GM21717 (cell line): ENCODE measurements around the gene AGAP1.
"Not testable (repeated sequence)": the region's sequence is repeated elsewhere in the genome, so short reads cannot be mapped to it uniquely, and the experiment has no call there.

Source experiments
- ATAC-seq: cut with Tn5 transposase; IDR thresholded peaks from one replicate; pipeline ENCODE4 v1.9.1; 2021; ENCODE audit warnings: mild to moderate bottlenecking, moderate library complexity; ENCODE audit not compliant: unreplicated experiment

Gene AGAP1

DNA sequence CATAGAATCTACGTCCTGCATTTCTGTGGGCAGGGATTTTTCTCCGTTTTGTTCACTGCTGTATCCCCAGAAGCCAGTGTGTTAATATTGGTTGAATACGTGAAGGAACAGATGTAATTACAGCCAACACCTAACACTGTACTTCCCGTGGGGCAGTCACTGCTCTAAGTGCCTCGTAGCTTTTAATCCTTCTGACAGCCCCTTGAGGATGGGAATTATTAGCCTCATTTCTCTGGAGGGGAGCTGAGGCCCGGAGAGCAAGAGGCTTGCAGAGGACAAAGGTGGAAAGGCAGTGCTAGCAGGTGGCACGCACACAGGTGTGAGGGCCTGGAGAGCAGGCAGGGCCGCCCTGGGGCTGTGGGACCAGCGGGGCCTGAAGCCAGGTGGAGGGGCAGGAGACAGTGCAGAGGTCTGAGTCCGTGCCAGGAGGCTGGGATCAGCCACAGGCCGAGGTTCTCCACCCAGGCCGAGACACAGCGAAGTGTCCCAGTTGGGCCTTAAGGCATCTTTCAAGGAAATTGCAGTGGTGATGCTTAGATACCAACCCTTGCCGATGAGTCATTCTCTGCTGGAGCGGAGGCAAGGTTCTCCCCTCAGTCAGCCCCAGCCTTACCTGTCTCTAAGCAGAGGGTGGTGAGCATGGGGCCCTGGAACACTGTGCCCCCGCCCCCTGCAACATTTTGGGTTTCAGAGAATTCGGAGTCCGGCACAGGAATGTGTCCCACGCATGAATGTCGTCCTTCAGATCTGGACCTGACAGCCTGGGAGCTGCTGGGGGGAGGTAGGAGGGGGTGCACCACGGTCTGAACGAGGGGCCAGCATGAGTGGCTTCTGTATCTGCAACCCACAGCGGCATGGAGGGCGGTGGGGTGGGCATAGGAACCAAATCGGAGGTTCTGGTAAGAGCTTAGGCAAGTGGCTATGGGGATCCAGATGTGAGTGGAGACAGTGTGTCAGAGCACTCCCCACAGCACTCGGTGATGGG, 551.7 kb downstream of the AGAP1 start:
- no peak for ATAC-seq

DNA sequence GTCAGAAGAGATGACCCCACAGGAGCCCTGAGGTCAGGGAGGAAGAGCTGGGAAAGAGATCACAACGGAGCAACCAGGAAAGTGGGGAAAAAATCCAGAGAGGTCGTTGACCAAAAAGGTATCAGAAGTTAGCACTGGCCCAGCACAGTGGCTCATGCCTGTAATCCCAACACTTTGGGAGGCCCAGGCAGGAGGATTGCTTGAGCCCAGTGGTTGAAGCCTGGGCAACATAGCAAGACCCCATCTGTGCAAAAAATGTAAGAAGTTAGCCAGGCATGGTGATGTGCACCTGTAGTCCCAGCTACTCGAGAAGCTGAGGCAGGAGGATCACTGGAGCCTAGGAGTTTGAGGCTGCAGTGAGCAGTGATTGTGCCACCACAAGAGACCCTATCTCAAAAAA, 552.9 kb downstream of the AGAP1 start:
- ATAC-seq: no peak

DNA sequence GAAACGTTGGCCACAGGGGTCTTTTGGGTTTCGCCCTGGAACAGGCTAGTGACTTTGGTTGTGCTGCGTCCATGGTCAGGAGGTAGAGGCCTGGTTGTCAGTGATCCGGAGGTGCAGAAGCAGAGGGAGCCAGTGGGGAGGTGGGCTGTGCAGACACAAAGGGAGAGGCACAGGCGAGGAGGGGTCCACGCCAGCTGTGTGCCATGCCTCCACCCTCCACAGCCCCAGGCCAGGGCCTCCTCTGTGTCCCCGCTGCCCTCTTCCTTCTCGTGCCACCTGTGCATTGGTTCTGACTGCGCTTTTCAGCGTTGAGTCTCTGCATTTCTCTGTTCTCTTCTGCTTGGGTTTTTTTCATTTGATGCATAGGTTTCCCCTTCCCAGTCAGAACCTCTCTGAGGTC, 553.3 kb downstream of the AGAP1 start:
- no peak for ATAC-seq

DNA sequence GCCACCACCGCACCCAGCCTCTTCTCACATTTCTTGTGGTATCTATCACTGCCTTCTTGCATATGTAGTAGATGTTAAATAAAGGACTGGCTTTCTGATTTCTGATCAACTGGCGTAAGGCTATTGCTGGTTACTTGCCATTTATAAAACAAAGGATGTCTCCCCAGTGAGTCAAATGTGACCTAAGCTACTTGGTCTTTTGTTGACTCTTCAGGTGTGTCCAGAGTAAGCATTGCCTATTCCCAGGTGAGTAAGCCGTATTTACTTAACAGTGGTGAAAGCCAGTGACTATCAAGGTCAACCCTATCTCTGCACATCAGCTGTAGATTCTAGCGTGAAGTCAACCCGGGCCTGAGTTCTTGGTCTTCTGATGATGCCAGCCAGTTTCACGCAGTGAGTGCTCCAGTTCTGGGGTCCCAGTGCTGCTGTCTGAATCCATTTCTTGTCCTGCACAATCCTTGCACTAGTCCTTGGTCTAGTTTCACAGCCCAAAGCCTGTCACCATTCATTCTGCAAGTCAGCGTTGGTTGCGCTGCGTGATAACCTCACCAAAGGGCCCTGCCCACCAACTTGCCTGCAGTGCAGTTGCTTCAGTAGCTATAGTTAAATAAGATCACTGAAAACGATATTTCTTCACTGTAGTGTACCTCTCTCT, 554.2 kb downstream of the AGAP1 start:
- no peak for ATAC-seq

DNA sequence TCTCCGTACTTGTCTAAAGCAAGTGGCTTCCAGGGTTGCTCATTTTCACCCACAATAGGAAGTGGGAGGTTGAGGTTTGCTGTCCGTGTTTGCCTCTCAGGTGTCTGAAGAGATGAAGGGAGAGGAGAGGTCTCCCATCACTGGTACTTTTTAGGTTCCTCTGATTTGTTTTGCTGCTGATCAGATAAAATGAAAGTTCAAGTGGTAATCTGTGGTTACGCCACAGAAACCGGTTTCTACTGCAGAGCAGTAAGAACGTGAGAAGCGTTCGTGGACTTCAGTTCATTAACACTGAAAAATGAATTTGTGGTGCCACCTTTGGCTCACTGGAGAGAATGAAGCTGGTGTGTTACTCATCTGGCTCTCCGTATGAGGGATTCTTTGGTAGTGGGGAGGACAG, 556.1 kb downstream of the AGAP1 start:
- ATAC-seq: no peak

DNA sequence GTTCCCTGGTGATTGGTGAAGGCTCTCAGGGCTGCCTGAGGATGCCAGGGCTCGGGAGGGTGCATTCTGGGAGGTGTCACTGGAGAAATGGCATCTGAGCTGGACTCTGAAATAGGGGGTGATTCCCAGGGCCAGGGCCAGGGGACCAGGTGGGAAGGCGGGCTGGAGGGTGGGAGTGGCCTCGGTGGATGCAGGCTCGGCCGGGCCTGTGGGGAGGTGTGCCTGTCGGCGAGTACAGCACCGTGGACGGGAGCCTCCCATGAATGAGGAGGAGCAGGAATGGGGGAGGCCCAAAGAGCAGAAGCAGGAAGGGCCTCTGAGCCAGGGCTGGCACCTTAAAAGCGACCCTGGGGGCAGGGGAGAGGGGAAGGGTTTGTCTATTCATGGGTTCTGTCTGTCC, 557.5 kb downstream of the AGAP1 start:
- ATAC-seq: no peak

DNA sequence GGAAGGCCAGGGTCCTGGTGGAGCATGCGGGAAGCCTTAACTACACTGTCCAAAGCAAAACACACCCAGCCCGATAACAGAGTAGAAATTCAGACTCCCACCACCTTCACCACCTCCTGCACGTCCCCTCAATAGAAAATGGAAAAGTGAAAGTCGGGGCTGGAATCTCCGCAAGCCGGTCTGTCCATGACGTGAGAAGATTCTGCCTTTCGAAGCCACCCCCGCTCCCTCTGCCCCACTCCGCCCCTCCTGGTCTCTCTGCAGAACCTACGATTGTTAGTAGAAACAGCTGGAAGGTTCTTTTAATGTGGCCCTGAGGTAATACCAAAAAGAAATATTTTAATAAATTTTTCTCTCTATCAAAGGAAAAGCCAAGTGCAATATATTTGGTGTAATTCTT, 558.0 kb downstream of the AGAP1 start:
- ATAC-seq: no peak

DNA sequence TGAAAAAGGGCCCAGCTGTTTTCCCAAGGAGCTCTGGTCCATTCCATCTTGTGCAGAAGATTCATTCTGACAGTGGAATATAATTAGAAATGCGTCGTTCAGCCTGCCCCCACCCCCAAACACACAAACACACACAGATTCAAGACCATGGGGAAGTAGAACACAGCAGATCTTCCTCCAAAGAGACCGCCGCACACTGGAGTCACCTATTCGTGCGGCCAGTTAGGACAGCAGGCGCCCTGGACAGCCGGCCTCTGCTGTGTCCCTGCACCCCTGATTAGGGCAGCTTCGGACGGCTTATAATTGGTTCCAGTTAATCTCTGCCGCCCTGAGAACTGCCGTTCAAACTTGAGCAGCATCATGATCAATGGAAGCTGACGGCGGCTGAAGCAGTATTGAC, 558.4 kb downstream of the AGAP1 start:
- ATAC-seq: no peak

DNA sequence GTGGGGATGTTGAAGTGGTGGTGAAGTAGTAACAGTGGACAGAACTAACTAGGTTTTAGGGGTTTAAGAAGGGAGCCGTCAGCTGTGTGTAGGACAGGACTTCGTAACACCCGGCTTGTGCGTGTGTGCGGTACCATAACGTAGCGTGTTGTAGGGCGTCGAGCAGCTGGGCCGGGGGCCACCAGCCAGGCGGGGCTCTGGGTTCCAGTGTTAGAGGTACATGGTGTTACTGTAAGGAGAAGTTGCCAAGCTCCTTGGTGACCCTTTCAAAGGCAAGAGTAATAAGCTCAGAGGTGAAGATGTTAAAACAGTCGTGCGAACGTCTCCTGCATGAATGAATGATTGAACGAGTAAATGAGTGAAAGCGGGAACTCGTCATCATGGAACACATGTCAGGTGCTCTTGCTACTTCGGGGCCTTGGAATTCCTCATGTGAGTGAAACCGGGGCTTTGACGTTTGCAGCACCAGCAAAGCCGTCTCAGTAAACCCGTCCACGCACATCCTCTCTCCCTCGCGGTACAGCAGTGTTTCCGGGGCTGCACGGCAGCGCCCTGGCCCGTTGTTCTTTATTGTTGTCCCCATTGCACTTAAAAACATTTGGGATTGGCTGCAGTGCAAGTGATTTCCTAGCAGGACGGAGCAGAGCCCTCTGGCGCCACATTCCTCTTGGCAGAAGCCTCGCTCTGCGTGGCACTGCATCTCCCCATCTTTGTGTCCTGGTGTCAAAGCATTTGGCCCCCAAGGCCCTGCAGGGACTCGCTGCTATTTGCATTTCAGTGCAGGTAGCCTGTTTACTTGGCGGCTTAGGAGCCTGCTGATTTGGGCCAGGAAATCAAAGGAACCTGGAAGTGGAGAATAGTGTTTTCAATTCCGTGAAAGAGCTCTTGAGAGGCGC, 559.3 kb downstream of the AGAP1 start:
- ATAC-seq: no peak

DNA sequence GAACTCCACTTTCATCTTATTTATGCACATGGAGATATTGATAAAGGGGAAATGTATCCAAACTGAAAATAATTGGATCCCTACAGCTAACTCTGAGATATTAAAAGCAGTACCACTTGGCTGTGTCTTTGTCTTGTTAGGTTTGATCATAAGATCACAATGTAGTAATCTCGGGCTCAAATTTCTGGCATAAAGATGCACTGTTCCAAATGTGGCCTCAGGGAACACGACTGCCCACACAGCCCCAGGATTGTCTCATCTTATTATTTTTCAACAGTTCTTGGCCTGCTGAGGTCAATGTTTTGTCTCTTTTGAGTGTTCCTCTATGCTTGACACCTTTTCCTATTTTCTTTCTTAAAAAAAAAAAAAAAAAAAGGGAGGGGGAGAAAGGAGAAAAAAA, 560.3 kb downstream of the AGAP1 start:
- ATAC-seq: no peak

DNA sequence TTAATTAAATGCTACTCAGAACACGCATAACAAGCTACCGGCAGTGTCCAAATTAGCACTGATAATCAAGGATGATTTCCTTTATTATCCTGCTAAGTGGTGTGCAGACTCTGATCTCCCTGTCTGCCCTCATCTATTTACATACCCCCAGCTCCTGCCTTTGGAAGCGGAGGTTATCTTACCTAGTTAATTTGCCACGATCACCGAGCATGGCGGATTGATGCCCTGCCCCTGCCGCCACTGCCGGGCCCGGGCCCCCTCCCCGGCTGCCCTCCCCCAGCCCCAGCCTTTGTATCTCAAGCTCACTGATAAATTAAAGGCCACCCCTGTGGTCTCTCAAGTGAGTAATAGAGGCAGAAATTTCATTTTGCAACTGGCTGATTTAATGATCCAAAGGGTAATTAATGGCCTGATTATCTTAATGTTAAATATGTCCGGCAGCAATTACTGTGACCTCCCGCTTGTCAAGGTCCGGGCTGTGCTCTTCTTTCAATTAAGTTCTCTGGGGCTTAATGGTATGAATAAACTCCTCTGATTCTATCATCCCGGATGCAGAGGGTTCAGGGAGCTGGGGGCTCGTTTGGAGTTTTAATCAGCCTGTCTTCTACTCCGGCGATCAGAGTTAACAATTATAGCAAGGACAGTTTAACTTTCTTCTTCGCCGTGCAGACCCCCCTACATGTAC, 560.9 kb downstream of the AGAP1 start:
- ATAC-seq: no peak

DNA sequence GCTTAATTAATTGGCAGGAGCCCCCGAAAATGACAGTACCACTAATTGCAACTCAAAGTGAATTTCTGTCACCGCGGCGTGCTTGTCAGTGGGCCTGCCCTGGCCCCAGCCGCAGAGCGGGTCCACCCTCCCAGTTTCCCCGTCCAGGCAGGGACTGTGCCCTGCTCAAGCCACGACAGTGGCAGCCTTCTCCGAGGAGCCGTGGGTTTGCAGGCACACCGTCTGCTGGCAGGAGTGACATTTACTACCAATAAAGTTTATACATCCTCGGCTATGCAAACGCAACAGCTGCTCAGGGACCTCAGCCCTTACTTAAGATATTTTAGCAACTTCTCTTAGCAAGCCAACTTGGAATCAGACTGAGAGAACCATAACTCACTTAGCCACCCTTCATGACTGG, 561.6 kb downstream of the AGAP1 start:
- no peak for ATAC-seq

DNA sequence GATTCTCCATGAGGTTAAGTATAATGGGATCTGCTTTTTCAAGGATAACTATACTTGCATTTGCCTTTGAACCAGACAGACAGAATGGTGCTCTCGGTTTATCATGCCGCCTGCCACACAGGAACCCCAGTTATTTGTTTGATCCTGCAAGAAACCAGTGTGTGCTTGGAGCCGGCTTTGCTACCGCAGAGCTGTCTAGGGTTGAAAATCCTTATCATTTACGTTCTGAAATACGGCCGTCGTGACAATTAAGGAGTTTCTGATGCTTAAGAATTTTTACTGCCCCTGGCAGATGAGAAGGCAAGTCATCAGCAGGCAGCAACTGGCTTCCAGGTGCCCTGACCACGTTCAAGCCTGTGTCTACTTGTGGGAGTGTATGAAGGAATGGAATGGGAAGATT, 562.3 kb downstream of the AGAP1 start:
- no peak for ATAC-seq

DNA sequence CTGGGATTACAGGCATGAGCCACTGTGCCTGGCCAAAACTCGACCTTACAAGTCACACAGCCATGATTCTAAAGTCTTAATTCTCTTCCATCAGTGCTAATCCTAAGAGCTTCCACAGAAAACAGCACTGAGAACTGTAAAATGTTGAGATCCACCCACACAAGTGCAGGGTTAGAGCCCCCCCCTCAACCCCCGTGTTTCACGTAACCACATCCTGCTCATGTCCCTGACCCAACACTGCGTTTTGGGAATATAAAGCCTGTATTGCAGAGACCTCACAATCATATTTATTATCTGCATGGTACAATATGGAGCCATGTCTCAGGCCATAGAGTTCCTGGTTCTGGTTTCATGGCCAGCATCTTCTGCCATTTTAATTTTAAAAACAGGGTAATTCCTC, 563.5 kb downstream of the AGAP1 start:
- no peak for ATAC-seq

DNA sequence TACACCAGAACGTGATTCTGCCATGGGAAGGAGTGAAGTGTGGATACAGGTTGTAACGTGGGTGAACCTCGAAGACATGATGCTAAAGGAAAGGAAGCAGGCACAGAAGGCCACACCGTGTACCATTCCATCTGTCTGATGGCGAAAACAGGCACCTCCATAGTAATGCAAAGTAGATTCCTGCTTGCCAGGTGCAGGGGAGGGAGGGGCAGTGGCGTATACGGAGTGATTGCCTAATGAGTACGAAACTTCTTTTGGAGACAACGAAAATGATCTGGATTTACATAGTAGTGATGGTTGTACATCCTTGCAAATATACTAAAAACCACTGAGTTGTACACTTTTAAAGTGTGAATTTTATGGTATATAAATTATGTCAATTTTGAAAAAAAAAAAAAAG, 567.7 kb downstream of the AGAP1 start:
- ATAC-seq: no peak

DNA sequence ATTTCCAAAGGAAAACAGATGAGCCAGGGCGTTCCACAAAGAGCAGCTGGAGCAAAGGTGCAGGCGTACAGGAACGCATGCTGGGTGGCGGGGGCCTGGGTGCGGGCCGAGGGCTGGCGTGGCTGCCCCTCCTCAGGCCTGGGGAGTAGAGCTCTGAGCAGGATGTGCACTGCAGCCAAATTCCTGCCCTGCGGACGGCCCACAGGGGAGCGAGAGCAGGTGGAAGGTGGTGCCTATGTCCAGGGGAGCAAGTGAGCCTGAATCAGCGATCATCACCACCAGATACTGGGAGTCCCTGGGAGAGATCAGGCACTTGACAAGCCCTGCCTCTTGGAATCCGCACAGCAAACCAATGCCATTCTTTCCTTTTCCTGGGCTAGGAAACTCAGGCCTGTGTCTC, 568.1 kb downstream of the AGAP1 start:
- ATAC-seq: no peak

DNA sequence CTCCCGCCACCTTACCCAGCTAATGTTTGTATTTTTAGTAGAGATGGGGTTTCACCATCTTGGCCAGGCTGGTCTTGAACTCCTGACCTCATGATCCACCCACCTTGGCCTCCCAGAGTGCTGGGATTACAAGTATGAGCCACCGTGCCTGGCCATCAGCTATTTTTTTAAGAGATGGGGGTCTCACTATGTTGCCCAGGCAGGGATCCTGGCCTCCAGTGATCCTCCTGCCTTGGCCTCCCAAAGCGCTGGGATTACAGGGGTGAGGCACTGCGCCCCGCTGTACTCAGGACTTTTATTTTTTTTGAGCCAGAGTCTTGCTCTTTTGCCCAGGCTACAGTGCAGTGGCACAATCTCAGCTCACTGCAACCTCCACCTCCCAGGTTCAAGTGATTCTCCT, 569.0 kb downstream of the AGAP1 start:
- not testable (repeated sequence) for ATAC-seq

DNA sequence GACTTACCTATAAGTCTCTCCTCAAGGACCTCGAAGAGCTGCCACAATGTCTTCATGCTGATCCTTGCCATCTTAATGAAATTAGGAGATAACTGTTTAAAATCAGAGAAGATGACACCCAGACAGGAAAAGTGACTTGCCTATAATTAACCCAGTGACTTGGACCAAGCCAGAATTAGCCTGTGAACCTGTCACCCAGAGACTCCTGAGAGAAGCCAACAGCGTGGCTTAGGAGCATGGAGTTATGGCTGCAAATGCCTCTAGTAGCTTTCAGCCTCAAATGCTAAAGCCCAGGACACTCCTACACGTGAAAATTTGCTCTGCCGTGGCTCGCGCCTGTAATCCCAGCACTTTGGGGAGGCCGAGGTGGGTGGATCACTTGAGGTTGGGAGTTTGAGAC, 570.2 kb downstream of the AGAP1 start:
- no peak for ATAC-seq

DNA sequence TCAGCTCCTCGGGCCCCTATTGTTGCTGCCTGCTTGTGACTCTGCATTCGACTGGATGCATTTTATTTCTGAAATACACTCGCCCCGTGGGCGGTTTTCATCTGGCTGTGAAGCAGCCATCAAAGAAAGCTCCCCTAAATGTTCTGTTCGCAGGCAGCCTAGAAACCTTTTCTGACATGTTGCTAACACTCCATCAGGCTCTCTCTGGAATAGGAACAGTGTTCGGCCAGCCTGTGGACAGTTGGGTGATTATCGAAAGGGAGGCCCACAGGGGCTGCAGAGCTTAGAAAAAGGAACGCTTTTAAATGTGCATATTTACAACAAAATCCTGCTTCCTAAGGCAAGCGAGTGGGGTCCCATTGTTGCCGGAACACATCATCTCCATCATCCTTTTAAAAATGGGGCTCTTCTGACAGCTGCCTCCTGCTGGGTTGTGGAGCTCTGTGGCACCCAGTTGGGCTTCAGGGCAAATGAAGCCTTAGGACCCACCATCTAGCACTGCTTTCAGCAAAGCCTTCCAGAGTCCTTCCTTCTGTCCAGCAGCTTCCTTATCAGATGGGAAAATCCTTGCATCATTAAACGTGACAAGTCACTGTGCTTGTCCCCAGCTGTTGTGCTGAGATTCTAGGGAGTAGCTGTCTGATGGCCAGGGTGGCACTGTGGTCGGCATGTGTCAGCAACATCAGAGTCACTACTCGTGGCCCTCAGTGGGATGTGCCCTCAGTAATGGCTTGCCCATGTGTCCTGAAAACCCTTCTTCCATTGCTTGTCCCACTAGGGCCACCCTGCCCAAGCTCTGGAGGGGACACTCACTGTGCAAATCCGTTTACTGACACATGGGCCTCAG, 571.7 kb downstream of the AGAP1 start:
- no peak for ATAC-seq

DNA sequence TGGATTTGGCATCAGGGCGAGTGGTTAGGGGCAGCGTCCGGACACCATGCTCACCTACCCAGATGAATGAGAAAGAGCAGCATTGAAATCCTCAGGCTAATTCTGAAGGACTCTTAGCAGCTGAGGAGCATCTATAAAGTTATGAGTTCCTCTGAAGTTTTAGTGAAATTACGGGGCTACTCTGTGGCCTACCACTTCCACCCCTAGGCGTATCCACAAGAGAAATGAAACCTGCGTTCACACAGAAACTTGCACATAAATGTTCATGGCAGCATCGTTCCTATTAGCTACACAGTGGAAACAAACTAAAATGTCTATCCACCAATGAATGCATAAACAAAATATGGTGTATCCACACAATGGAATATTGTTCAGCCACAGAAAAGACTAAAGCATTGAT, 576.4 kb downstream of the AGAP1 start:
- ATAC-seq: no peak
